Chondrocyte (in vitro differentiated cells): Measurements from ENCODE around the gene KDM8. TPM values are rescaled to one million over a fixed set of nuclear protein-coding genes. Genes with fewer than 3 reads are reported as not detected.
"Not testable (repeated sequence)": the region's sequence is repeated elsewhere in the genome, so short reads cannot be mapped to it uniquely, and the experiment has no call there.

Experiments
- DNase-seq: peaks from one replicate; pipeline ENCODE4 v3.0.0; 2021; ENCODE audit warnings: mixed read lengths, low spot score
- H3K27ac Mint-ChIP-seq: one replicate; pipeline ENCODE4 v1.8.0; 2021; ENCODE audit warnings: mild to moderate bottlenecking, moderate library complexity, mixed read lengths; ENCODE audit not compliant: unreplicated experiment
- H3K27me3 Mint-ChIP-seq: 2 replicates; pipeline ENCODE4 v1.8.0; 2021; ENCODE audit warnings: low read depth, mixed read lengths
- H3K36me3 Mint-ChIP-seq: 2 replicates; pipeline ENCODE4 v1.8.0; 2021; ENCODE audit warnings: low read depth, mixed read lengths
- H3K4me1 Mint-ChIP-seq: 2 replicates; pipeline ENCODE4 v1.8.0; 2021; ENCODE audit warnings: low read depth, mild to moderate bottlenecking, mixed read lengths
- H3K4me3 Mint-ChIP-seq: one replicate; pipeline ENCODE4 v1.8.0; 2021; ENCODE audit warnings: mild to moderate bottlenecking, moderate library complexity, mixed read lengths; ENCODE audit not compliant: unreplicated experiment
- H3K9me3 Mint-ChIP-seq: 2 replicates; pipeline ENCODE4 v1.8.0; 2021; ENCODE audit warnings: low read depth, mixed read lengths
- CTCF ChIP-seq: fragments of 200-600 bp; sonication (generic); IDR thresholded peaks from 2 replicates; pipeline ENCODE4 v1.5.0; 2021; ENCODE audit warnings: antibody characterized with exemption, mild to moderate bottlenecking, moderate library complexity
- total RNA-seq: library from RNA; stranded (reverse); gene quantifications from 3 replicates; pipeline ENCODE4 v1.2.1, GENCODE V29; 2021

KDM8 gene
- total RNA-seq, 1 donor from 2014 or later = 5.6 TPM

GRCh38 chr16:27258241-27258734 is 55.0 kb downstream of the KDM8 start:
- Mint-ChIP-seq H3K36me3 (peaks cover 4% of the 10 kb centered on the region), H3K27ac (no peak overlapping the region), H3K4me3 (no peak overlapping the region), H3K27me3 (no peaks in the 10 kb centered on the region), H3K9me3 (no peaks in the 10 kb centered on the region), H3K4me1 (peaks cover 21% of the 10 kb centered on the region)
- TF ChIP-seq CTCF = no peak
- no peak for DNase-seq

- no peak for DNase-seq
- no peak overlapping the region for H3K4me3 Mint-ChIP-seq
- TF ChIP-seq CTCF = no peak
- no peak overlapping the region for H3K27ac Mint-ChIP-seq
- peaks cover 15% of the 10 kb centered on the region for H3K4me1 Mint-ChIP-seq
- peaks cover 4% of the 10 kb centered on the region for H3K36me3 Mint-ChIP-seq
- no peaks in the 10 kb centered on the region for H3K9me3 Mint-ChIP-seq
- no peaks in the 10 kb centered on the region for H3K27me3 Mint-ChIP-seq
Measured at GRCh38 chr16:27259710-27260109, 56.4 kb downstream of the KDM8 start.

- H3K27ac Mint-ChIP-seq, H3K4me3 Mint-ChIP-seq, H3K9me3 Mint-ChIP-seq, H3K27me3 Mint-ChIP-seq, DNase-seq, H3K36me3 Mint-ChIP-seq: not testable (repeated sequence)
- H3K4me1 Mint-ChIP-seq = peaks cover 13% of the 10 kb centered on the region
Measured at GRCh38 chr16:27262904-27263423, 59.6 kb downstream of the KDM8 start.

- Mint-ChIP-seq H3K27me3 (no peaks in the 10 kb centered on the region), H3K27ac (peak overlapping the region; percentile 60), H3K4me1 (peaks cover 11% of the 10 kb centered on the region), H3K36me3 (no peaks in the 10 kb centered on the region), H3K4me3 (no peak overlapping the region), H3K9me3 (no peaks in the 10 kb centered on the region)
- no peak for DNase-seq
- no peak for TF ChIP-seq CTCF
Measured at GRCh38 chr16:27264151-27264550, 60.8 kb downstream of the KDM8 start.

- Mint-ChIP-seq H3K4me3 (no peak overlapping the region), H3K4me1 (peaks cover 11% of the 10 kb centered on the region), H3K36me3 (no peaks in the 10 kb centered on the region), H3K27me3 (no peaks in the 10 kb centered on the region), H3K9me3 (no peaks in the 10 kb centered on the region), H3K27ac (no peak overlapping the region)
- no peak for TF ChIP-seq CTCF
- no peak for DNase-seq
Measured at GRCh38 chr16:27265982-27266381, 62.7 kb downstream of the KDM8 start.

- no peaks in the 10 kb centered on the region for H3K9me3 Mint-ChIP-seq
- H3K4me3 Mint-ChIP-seq = peak overlapping the region; percentile 18
- H3K27ac Mint-ChIP-seq = no peak overlapping the region
- peaks cover 11% of the 10 kb centered on the region for H3K4me1 Mint-ChIP-seq
- no peaks in the 10 kb centered on the region for H3K36me3 Mint-ChIP-seq
- no peak for DNase-seq
- TF ChIP-seq CTCF = no peak
- no peaks in the 10 kb centered on the region for H3K27me3 Mint-ChIP-seq
Measured at GRCh38 chr16:27267037-27267677, 63.8 kb downstream of the KDM8 start.
